GM23248 (cell line): ENCODE measurements around the gene APC2. TPM values are rescaled to one million over a fixed set of nuclear protein-coding genes. Genes with fewer than 3 reads are reported as not detected.

Experiments used
- DNase-seq: peaks from one replicate; pipeline ENCODE4 v3.0.0-alpha.2; 2015
- H2AFZ ChIP-seq: fragments of 200-600 bp; sonication (generic); 2 replicates; pipeline ENCODE4 v1.6.1; 2016; ENCODE audit warnings: antibody characterized with exemption
- H3F3A ChIP-seq: fragments of 200-600 bp; sonication (generic); 2 replicates; pipeline ENCODE4 v1.6.1; 2016; ENCODE audit warnings: mild to moderate bottlenecking, antibody characterized with exemption, mixed run types; ENCODE audit not compliant: insufficient read depth
- H3K27ac ChIP-seq: fragments of 200-600 bp; sonication (generic); 2 replicates; pipeline ENCODE4 v1.5.1; 2016; ENCODE audit warnings: mild to moderate bottlenecking
- H3K27me3 ChIP-seq: fragments of 200-600 bp; sonication (generic); replicated peaks from 2 replicates; pipeline ENCODE4 v1.6.1; 2016; ENCODE audit warnings: mild to moderate bottlenecking; ENCODE audit not compliant: insufficient read depth
- H3K36me3 ChIP-seq: fragments of 200-600 bp; sonication (generic); 2 replicates; pipeline ENCODE4 v1.6.1; 2016; ENCODE audit warnings: low read depth, mild to moderate bottlenecking
- H3K4me1 ChIP-seq: fragments of 200-600 bp; sonication (generic); 2 replicates; pipeline ENCODE4 v1.6.1; 2016; ENCODE audit warnings: mild to moderate bottlenecking; ENCODE audit not compliant: insufficient read depth
- H3K4me2 ChIP-seq: fragments of 200-600 bp; sonication (generic); one replicate; pipeline ENCODE4 v1.6.1; 2016; ENCODE audit warnings: mild to moderate bottlenecking; ENCODE audit not compliant: unreplicated experiment
- H3K4me3 ChIP-seq: fragments of 200-600 bp; sonication (generic); 2 replicates; pipeline ENCODE4 v1.5.1; 2016; ENCODE audit warnings: mild to moderate bottlenecking
- H3K79me2 ChIP-seq: fragments of 200-600 bp; sonication (generic); 2 replicates; pipeline ENCODE4 v1.6.1; 2016; ENCODE audit warnings: mild to moderate bottlenecking; ENCODE audit not compliant: insufficient read depth
- H3K9ac ChIP-seq: fragments of 200-600 bp; sonication (generic); 2 replicates; pipeline ENCODE4 v1.6.1; 2016; ENCODE audit warnings: mild to moderate bottlenecking
- H3K9me2 ChIP-seq: fragments of 200-600 bp; sonication (generic); 2 replicates; pipeline ENCODE4 v1.6.1; 2016; ENCODE audit warnings: mixed run types, mild to moderate bottlenecking, moderate library complexity; ENCODE audit not compliant: insufficient read depth
- H3K9me3 ChIP-seq: fragments of 200-600 bp; sonication (generic); one replicate; pipeline ENCODE4 v1.6.1; 2017; ENCODE audit warnings: low read depth
- H4K20me1 ChIP-seq: fragments of 200-600 bp; sonication (generic); 2 replicates; pipeline ENCODE4 v1.6.0; 2016; ENCODE audit not compliant: insufficient read depth
- EZH2 ChIP-seq: fragments of 200-600 bp; sonication (generic); IDR thresholded peaks from 2 replicates; pipeline ENCODE4 v1.6.1; 2018; ENCODE audit warnings: antibody characterized with exemption, mild to moderate bottlenecking; ENCODE audit not compliant: insufficient read depth, poor library complexity, severe bottlenecking
- EZH2phosphoT487 ChIP-seq: fragments of 200-600 bp; sonication (generic); IDR thresholded peaks from 2 replicates; pipeline ENCODE4 v1.6.1; 2018; ENCODE audit warnings: antibody characterized with exemption, moderate library complexity, mild to moderate bottlenecking, low read depth; ENCODE audit not compliant: insufficient read depth
- WGBS, 2 experiments: methylation state at CpG; one replicate each; pipeline ENCODE4 v1.1.6; 2015 to 2017; ENCODE audit warnings: low lambda C conversion rate in 2 of 2, low coverage in 1 of 2; ENCODE audit errors: missing lambda C conversion rate in 2 of 2; 5-methylcytosine and 5-hydroxymethylcytosine counted together
- in situ Hi-C: fragments of 300-500 bp; cut with MboI; formaldehyde crosslinking; loops from 2 replicates; pipeline ENCODE4 v1.15.0; 2020
- polyA plus RNA-seq: library from polyadenylated mRNA; unstranded; fragments of >200 nt; fragmentation: Nextera tagmentation; extraction: Ambion mirVana; gene quantifications from 2 replicates; pipeline ENCODE4 v1.2.1, GENCODE V29; 2016
- total RNA-seq: library from RNA; depleted of rRNA; stranded (reverse); fragments of >200 nt; shearing (Covaris generic); gene quantifications from 2 replicates; pipeline ENCODE4 v1.2.3, GENCODE V29; 2014

APC2 gene
- total and polyA plus RNA-seq, 2 experiments from 2014 or later = 0.10 to 0.11 TPM

DNA sequence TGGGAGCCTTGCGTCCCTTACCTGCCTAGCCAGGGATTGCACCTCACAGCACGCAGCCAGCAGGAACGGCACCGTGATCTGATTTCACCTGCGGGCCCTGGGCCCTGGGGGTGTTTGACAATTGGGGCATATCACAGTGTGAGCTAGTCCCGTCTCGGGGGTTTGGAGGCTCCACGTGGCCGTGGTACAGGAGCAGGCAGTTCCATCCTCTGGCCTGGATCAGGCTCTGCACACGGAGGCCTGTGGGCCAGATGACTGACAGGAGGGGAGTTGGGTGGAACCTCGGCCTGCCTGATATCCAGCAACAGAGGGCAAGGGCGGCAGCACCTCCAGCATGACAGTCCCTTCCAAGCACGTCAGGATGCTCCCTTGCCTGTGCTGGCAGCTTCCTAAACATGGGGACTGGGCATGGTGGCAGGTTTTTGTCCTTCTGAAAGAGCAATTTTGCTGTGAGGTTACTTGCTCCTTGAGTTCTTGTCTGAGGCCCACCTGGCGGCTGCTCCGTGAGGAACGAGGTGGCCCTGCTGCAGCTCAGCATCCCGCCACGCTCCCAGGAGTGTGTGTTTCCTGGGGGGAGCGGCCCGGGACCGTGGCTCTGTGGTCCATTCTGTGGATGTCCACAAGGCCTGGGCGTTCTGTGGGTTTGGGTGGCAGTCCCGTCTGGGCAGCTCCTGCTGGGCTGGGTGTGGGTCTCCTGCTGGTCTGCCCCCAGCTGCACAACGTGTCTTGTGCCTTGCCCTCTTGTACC lies 18.0 kb upstream of the APC2 start:
- Histone ChIP-seq H3K4me3 (no peak overlapping the region), H3K9me2 (no peaks in the 10 kb centered on the region), H3K27ac (no peak overlapping the region), H3K27me3 (no peaks in the 10 kb centered on the region), H4K20me1 (no peaks in the 10 kb centered on the region), H3K9me3 (no peaks in the 10 kb centered on the region), H3K79me2 (peaks cover 51% of the 10 kb centered on the region), H3K4me1 (no peaks in the 10 kb centered on the region), H2AFZ (no peak overlapping the region), H3F3A (peaks cover 9% of the 10 kb centered on the region), H3K9ac (no peak overlapping the region), H3K36me3 (peaks cover 15% of the 10 kb centered on the region), H3K4me2 (no peak overlapping the region)
- in situ Hi-C loops = no loop called here
- no peak for TF ChIP-seq EZH2
- DNase-seq = no peak
- WGBS, 2 experiments = 88 to 90% methylated on average over 24 of the region's 24 CpGs

DNA sequence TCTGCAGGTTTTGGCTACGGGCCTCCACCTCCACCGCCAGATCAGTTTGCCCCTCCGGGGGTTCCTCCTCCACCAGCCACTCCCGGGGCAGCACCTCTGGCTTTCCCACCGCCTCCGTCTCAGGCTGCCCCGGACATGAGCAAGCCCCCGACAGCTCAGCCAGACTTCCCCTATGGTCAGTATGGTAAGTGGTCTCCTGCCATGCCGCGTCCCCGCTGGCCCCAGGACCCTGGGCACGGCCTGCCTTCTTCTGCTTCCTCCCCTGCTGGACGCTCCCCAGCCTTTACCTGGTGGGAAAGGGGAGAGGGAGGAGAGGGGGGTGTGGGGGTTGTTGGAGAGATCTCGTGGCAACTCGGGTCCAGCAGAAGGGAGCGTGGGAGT lies 17.4 kb upstream of the APC2 start:
- DNase-seq = no peak
- Histone ChIP-seq H3K9me3 (no peaks in the 10 kb centered on the region), H2AFZ (no peak overlapping the region), H3K9ac (no peak overlapping the region), H3K4me3 (no peak overlapping the region), H3K79me2 (peaks cover 46% of the 10 kb centered on the region), H3K27me3 (no peaks in the 10 kb centered on the region), H4K20me1 (no peaks in the 10 kb centered on the region), H3K4me2 (no peak overlapping the region), H3K36me3 (peaks cover 15% of the 10 kb centered on the region), H3K9me2 (no peaks in the 10 kb centered on the region), H3F3A (peaks cover 14% of the 10 kb centered on the region), H3K27ac (no peak overlapping the region), H3K4me1 (no peaks in the 10 kb centered on the region)
- TF ChIP-seq EZH2 (no peak), EZH2phosphoT487 (no peak)
- 97 to 98% methylated on average over 7 to 16 of the region's 16 CpGs for WGBS, 2 experiments
- in situ Hi-C loops = no loop called here

DNA sequence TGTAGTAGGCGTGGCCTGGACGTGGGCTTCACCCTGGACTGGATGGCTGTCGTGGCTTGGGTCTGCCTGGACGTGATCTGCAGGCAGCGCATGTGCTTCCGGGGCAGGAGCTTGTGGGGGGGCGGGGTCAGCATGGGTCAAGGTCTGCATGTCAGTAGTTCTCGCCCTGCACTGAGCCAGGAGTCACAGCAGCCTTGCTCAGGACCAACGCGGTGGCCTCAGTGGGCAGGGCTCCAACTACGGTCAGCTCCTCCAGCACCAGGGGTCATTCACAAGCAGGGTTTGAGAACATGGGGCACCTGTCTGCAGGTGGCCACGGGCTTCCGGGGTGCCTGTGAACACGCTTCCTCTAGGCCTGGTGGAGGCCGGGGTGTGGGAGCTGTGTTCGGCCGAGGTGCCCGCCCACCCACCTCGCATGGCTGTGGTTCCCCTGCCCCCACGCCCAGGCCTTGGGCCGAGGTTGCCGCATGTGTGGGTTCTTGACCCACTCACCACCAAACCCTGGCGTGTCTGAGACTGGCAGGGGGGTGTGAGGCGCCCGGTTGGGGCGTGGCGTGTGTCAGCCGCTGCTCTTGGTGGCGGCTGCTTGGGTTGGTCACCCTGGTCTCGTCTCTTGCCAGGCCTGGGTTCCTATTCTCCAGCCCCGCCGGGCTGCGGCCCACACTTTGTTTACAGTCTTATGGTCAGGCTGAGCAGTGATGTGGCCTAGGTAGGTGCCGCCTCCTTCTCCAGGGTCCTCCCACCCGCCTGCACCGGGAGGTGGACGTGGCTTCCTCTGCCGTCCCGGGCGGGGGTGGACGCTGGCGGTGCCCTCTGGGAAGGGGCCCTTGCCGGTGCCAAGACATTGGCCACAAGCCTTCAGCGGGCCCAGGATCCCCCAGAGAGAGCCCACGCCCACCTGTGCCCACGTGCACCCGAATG lies 16.5 kb upstream of the APC2 start:
- no peak overlapping the region for H3K27ac ChIP-seq
- H3K9ac ChIP-seq = no peak overlapping the region
- H3K79me2 ChIP-seq = peaks cover 39% of the 10 kb centered on the region
- TF ChIP-seq EZH2phosphoT487 (no peak), EZH2 (no peak)
- no peaks in the 10 kb centered on the region for H4K20me1 ChIP-seq
- no peaks in the 10 kb centered on the region for H3K4me1 ChIP-seq
- in situ Hi-C loops = no loop called here
- H3F3A ChIP-seq = peaks cover 19% of the 10 kb centered on the region
- DNase-seq = no peak
- 91 to 92% methylated on average over 34 to 47 of the region's 47 CpGs for WGBS, 2 experiments
- no peak overlapping the region for H2AFZ ChIP-seq
- H3K27me3 ChIP-seq = no peaks in the 10 kb centered on the region
- H3K36me3 ChIP-seq = peaks cover 11% of the 10 kb centered on the region
- H3K4me2 ChIP-seq = no peak overlapping the region
- H3K9me2 ChIP-seq = no peaks in the 10 kb centered on the region
- H3K4me3 ChIP-seq = no peak overlapping the region
- no peaks in the 10 kb centered on the region for H3K9me3 ChIP-seq

DNA sequence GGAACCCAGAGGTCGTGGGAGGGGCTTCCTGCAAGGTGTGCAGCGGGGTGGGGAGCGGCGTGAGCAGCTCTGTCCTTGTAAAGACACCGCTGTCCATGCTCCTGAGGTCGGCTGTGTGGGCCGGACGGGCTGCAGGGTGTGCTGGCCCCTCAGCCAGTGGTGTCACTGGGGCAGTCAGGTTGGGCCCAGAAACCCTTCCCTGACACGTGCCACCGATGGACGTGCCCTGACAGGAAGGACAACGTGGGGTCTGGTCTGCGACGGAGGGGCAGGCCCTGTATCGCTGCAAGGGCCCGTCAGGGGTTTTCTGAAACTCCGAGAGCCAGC lies 15.9 kb upstream of the APC2 start:
- H3K4me3 ChIP-seq = no peak overlapping the region
- H3F3A ChIP-seq = peaks cover 19% of the 10 kb centered on the region
- peaks cover 39% of the 10 kb centered on the region for H3K79me2 ChIP-seq
- DNase-seq = no peak
- H3K4me1 ChIP-seq = no peaks in the 10 kb centered on the region
- 92 to 93% methylated on average over 17 of the region's 17 CpGs for WGBS, 2 experiments
- TF ChIP-seq EZH2phosphoT487 = no peak
- TF ChIP-seq EZH2 = no peak
- H3K9ac ChIP-seq = no peak overlapping the region
- H3K9me2 ChIP-seq = no peaks in the 10 kb centered on the region
- in situ Hi-C loops = no loop called here
- H2AFZ ChIP-seq = no peak overlapping the region
- no peaks in the 10 kb centered on the region for H4K20me1 ChIP-seq
- no peak overlapping the region for H3K27ac ChIP-seq
- H3K36me3 ChIP-seq = peaks cover 10% of the 10 kb centered on the region
- H3K4me2 ChIP-seq = no peak overlapping the region
- no peaks in the 10 kb centered on the region for H3K27me3 ChIP-seq
- no peaks in the 10 kb centered on the region for H3K9me3 ChIP-seq
